Nephron (organoid): ENCODE measurements around the gene GPR157.

ENCODE experiments used
- H3K27ac Mint-ChIP-seq, 3 experiments: 2 replicates each; pipeline ENCODE4 v1.8.0; 2020; ENCODE audit warnings: mixed read lengths in 3 of 3, mild to moderate bottlenecking in 2 of 3, moderate library complexity in 1 of 3
- H3K27me3 Mint-ChIP-seq: 2 replicates; pipeline ENCODE4 v1.8.0; 2021; ENCODE audit warnings: low read depth, mild to moderate bottlenecking, moderate library complexity, mixed read lengths
- H3K36me3 Mint-ChIP-seq: 2 replicates; pipeline ENCODE4 v1.8.0; 2020; ENCODE audit warnings: low read depth, mixed read lengths
- H3K4me1 Mint-ChIP-seq: 2 replicates; pipeline ENCODE4 v1.8.0; 2020; ENCODE audit warnings: mixed read lengths
- H3K4me3 Mint-ChIP-seq, 3 experiments: 2 replicates each; pipeline ENCODE4 v1.8.0; 2020; ENCODE audit warnings: mild to moderate bottlenecking in 3 of 3, mixed read lengths in 3 of 3, moderate library complexity in 2 of 3
- H3K9me3 Mint-ChIP-seq: 2 replicates; pipeline ENCODE4 v1.8.0; 2020; ENCODE audit warnings: mixed read lengths
- CTCF ChIP-seq, 3 experiments: fragments of 200-600 bp; sonication (generic); IDR thresholded peaks; one replicate each; pipeline ENCODE4 v1.5.0; 2021; ENCODE audit warnings: antibody characterized with exemption in 3 of 3; ENCODE audit not compliant: unreplicated experiment in 3 of 3

The GPR157 gene

GRCh38 chr1:9093091-9093490 lies 35.8 kb downstream of the GPR157 start:
- no peak for TF ChIP-seq CTCF (IDR thresholded peaks at IDR 0.05; ENCODE audit: unreplicated experiment in 3 of 3)
- Mint-ChIP-seq H3K9me3 (peaks cover 18% of the 10 kb centered on the region), H3K27me3 (no peaks in the 10 kb centered on the region), H3K36me3 (peaks cover 3% of the 10 kb centered on the region), H3K27ac (no peak overlapping the region), H3K4me1 (peaks cover 7% of the 10 kb centered on the region), H3K4me3 (no peak overlapping the region)

DNA sequence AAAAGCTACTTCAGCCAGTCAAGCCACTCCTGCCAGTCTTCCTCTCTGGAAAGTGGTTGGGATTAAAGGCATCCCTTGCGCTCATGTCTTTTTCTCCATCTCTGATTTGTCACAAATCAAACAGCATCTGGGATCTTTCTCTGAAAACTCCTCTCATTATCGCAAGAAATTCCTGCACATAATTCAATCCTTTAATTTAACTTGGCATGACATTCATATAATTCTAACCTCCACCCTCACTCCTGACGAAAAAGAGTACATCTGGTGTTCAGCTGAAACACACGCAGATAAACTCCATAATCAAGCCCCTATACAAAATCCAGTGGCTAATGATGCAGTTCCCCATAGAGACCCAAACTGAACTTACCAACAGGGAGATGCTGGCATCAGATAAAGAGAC lies 40.1 kb downstream of the GPR157 start:
- peak overlapping the region; percentile 1 to 56 (median 16) for H3K27ac Mint-ChIP-seq
- peaks cover 4% of the 10 kb centered on the region for H3K36me3 Mint-ChIP-seq
- peaks cover 29% of the 10 kb centered on the region for H3K4me1 Mint-ChIP-seq
- H3K9me3 Mint-ChIP-seq = peaks cover 11% of the 10 kb centered on the region
- H3K4me3 Mint-ChIP-seq = no peak overlapping the region
- peaks cover 10% of the 10 kb centered on the region for H3K27me3 Mint-ChIP-seq
- no peak for TF ChIP-seq CTCF (IDR thresholded peaks at IDR 0.05; ENCODE audit: unreplicated experiment in 3 of 3)

DNA sequence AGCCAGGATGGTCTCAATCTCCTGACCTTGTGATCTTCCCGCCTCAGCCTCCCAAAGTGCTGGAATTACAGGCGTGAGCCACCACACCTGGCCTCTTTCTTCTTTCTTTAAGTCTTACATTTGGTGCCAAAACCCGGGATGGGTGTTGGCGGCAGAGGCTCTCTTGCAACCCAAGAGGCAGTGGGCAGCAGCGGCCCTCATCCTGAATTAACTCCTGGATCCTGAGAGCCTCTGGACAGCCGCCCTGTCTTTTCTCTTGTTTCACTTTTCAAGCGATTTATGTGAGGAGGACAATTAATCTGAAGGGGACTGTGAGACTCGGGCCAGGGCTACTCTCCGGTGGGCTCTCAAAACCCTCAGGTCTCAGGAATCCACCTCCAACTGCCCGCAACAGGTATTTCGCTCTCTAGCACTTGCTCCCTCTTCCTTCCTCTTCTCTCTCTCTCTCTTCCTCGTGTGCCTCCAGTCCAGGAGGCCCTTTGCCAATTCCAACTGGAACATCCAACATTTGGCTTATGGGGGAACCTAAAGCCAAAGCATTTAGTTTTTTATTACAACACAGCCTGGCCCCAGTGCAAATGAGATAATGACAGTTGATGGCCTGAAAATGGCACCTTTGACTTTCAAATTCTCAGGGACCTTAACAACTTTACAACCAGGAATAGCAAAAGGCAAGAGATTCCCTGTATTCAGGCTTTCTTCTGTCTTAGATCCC lies 41.3 kb downstream of the GPR157 start:
- H3K27ac Mint-ChIP-seq = no peak overlapping the region
- peaks cover 10% of the 10 kb centered on the region for H3K27me3 Mint-ChIP-seq
- H3K4me1 Mint-ChIP-seq = peaks cover 36% of the 10 kb centered on the region
- H3K4me3 Mint-ChIP-seq = no peak overlapping the region
- TF ChIP-seq CTCF (IDR thresholded peaks at IDR 0.05; ENCODE audit: unreplicated experiment in 3 of 3) = no peak
- peaks cover 11% of the 10 kb centered on the region for H3K9me3 Mint-ChIP-seq
- H3K36me3 Mint-ChIP-seq = peaks cover 4% of the 10 kb centered on the region

DNA sequence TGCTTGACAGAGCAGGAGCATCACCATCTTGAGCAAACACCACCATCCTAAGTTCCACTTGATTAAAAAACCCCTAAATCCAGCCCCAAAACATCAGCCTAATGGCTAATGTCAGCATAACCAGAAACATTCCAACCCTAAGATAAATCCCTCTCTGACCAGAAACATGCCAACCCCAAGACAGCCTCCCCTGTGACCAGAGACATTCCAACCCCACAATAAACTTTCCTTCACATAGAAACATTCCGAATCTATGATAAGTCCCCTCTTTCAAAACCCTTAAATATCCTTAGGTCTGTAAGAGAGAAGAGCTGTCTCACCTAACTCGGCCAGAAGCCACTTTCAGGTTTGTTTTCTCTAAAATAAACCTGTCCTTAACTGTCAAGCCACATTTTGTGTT lies 42.1 kb downstream of the GPR157 start:
- H3K4me3 Mint-ChIP-seq = no peak overlapping the region
- H3K36me3 Mint-ChIP-seq = peaks cover 4% of the 10 kb centered on the region
- peak overlapping the region in 1 of 3 experiments; percentile 32 for H3K27ac Mint-ChIP-seq
- peaks cover 40% of the 10 kb centered on the region for H3K4me1 Mint-ChIP-seq
- H3K27me3 Mint-ChIP-seq = peaks cover 10% of the 10 kb centered on the region
- TF ChIP-seq CTCF (IDR thresholded peaks at IDR 0.05; ENCODE audit: unreplicated experiment in 3 of 3) = no peak
- peaks cover 11% of the 10 kb centered on the region for H3K9me3 Mint-ChIP-seq

- peaks cover 10% of the 10 kb centered on the region for H3K27me3 Mint-ChIP-seq
- no peak overlapping the region for H3K4me3 Mint-ChIP-seq
- TF ChIP-seq CTCF (IDR thresholded peaks at IDR 0.05; ENCODE audit: unreplicated experiment in 3 of 3) = no peak
- H3K4me1 Mint-ChIP-seq = peaks cover 40% of the 10 kb centered on the region
- peaks cover 11% of the 10 kb centered on the region for H3K9me3 Mint-ChIP-seq
- peaks cover 4% of the 10 kb centered on the region for H3K36me3 Mint-ChIP-seq
- peak overlapping the region; percentile 68 to 90 (median 88) for H3K27ac Mint-ChIP-seq
Measured at GRCh38 chr1:9086045-9086444, 42.9 kb downstream of the GPR157 start.
